ENCODE results near the gene FNBP1.

Gene FNBP1

DNA sequence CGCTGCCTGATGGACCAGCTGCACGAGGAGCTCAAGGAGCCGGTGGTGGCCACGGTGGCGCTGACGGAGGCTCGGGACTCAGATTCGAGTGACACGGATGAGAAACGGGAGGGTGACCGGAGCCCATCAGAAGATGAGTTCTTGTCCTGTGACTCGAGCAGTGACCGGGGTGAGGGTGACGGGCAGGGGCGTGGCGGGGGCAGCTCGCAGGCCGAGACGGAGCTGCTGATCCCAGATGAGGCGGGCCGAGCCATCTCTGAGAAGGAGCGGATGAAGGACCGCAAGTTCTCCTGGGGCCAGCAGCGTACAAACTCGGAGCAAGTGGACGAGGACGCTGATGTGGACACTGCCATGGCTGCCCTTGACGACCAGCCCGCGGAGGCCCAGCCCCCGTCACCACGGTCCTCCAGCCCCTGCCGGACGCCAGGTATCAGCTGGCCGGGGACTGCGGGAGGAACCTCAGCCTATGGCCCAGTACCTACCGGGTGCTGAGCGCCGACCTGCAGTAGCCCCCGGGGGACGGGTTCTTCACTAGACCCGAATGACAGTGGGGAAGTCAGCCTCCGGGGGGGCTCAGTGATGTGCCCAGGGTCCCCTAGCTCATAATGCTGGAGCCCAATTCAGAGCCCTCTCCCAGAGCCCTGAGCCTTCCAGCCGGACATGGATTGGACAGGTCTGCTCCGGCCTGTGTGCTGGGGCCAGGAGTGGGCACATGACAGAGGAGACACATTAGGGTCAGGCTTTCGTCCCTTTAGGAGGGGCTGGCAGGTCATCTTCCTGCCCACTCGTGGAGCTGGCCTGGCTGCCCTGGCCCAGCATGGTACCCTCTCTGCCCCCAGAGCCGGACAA, 174.7 kb downstream of the FNBP1 start:
- TF ChIP-seq, protein P1, sequence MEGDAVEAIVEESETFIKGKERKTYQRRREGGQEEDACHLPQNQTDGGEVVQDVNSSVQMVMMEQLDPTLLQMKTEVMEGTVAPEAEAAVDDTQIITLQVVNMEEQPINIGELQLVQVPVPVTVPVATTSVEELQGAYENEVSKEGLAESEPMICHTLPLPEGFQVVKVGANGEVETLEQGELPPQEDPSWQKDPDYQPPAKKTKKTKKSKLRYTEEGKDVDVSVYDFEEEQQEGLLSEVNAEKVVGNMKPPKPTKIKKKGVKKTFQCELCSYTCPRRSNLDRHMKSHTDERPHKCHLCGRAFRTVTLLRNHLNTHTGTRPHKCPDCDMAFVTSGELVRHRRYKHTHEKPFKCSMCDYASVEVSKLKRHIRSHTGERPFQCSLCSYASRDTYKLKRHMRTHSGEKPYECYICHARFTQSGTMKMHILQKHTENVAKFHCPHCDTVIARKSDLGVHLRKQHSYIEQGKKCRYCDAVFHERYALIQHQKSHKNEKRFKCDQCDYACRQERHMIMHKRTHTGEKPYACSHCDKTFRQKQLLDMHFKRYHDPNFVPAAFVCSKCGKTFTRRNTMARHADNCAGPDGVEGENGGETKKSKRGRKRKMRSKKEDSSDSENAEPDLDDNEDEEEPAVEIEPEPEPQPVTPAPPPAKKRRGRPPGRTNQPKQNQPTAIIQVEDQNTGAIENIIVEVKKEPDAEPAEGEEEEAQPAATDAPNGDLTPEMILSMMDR (IDR thresholded peaks at IDR 0.05; ENCODE audit: insufficient read depth, low read length), result no peak
- peak; percentile 27; the same call in 1 of the 2 replicates for TF ChIP-seq POLR2AphosphoS5 (IDR thresholded peaks at IDR 0.05; ENCODE audit: low read depth)
- H3K27ac ChIP-seq (replicated peaks), result peak overlapping the region; percentile 88; the same call in 1 of the 2 replicates
- no peaks in the 10 kb centered on the region for H3K27me3 ChIP-seq (ENCODE audit: insufficient read depth, poor library complexity, severe bottlenecking)
- no peak for DNase-seq (ENCODE audit: low read depth in 1 of 2, low spot score in 1 of 2)
- no peak overlapping the region for H3K4me3 ChIP-seq (replicated peaks; ENCODE audit: insufficient read depth, low read length)

DNA sequence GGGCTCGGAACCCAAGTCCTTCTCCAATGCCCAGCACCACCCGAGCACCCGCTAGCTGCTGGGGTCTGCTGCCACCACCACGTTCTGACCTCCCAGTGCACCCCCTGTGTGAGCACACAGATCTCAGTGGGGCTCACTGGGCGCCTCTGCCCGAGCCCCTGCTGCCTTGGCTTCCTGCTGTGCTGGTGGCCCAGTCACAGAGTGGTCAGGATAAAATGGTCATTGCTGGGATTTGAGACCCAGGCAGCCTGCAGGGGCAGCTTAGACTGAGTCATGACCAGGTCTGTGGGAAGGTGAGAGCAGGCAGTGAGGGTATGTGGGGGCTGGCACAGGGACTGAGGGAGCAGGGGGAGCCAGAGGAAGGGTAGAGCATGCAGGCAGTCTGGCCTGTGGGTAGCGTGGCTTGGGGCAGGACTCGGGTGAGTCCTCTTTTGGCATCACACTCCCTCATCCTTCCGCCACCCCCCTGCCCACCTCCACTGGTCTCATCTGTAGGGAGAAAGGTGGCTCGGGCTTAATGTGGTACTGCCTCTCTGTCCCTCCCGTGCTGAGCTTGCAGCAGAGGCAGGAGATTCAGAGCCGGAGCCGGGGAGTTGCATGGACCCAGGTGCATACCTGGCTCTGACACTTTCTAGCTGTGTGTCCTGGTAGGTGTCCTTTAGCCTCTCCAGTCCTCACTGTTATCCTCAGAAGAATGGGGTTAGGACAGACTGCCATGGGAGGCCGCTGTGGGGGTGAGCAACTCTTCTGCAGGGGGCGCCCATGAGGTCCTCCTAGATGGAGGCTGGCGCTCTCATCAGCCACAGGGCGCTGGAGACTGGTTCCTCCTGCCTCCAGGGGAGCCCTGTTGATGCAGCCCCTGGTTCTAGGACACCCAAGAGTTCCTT, 175.6 kb downstream of the FNBP1 start:
- TF ChIP-seq SPI1 (IDR thresholded peaks at IDR 0.05; ENCODE audit: borderline replicate concordance, low read depth) (no peak), GABPA (IDR thresholded peaks at IDR 0.05; ENCODE audit: low read depth) (no peak), POLR2AphosphoS5 (IDR thresholded peaks at IDR 0.05; ENCODE audit: low read depth) (no peak; the same call in 1 of the 2 replicates)
- TF ChIP-seq, protein P2, sequence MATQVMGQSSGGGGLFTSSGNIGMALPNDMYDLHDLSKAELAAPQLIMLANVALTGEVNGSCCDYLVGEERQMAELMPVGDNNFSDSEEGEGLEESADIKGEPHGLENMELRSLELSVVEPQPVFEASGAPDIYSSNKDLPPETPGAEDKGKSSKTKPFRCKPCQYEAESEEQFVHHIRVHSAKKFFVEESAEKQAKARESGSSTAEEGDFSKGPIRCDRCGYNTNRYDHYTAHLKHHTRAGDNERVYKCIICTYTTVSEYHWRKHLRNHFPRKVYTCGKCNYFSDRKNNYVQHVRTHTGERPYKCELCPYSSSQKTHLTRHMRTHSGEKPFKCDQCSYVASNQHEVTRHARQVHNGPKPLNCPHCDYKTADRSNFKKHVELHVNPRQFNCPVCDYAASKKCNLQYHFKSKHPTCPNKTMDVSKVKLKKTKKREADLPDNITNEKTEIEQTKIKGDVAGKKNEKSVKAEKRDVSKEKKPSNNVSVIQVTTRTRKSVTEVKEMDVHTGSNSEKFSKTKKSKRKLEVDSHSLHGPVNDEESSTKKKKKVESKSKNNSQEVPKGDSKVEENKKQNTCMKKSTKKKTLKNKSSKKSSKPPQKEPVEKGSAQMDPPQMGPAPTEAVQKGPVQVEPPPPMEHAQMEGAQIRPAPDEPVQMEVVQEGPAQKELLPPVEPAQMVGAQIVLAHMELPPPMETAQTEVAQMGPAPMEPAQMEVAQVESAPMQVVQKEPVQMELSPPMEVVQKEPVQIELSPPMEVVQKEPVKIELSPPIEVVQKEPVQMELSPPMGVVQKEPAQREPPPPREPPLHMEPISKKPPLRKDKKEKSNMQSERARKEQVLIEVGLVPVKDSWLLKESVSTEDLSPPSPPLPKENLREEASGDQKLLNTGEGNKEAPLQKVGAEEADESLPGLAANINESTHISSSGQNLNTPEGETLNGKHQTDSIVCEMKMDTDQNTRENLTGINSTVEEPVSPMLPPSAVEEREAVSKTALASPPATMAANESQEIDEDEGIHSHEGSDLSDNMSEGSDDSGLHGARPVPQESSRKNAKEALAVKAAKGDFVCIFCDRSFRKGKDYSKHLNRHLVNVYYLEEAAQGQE (IDR thresholded peaks at IDR 0.05; ENCODE audit: insufficient replicate concordance, low read depth), result no peak
- TF ChIP-seq, protein P1 (IDR thresholded peaks at IDR 0.05; ENCODE audit: insufficient read depth, low read length), result no peak
- H3K4me3 ChIP-seq (replicated peaks; ENCODE audit: insufficient read depth, low read length), result no peak overlapping the region
- DNase-seq (ENCODE audit: low read depth in 1 of 2, low spot score in 1 of 2), result no peak
- no peaks in the 10 kb centered on the region for H3K27me3 ChIP-seq (ENCODE audit: insufficient read depth, poor library complexity, severe bottlenecking)
- H3K27ac ChIP-seq (replicated peaks), result peak overlapping the region; percentile 88

DNA sequence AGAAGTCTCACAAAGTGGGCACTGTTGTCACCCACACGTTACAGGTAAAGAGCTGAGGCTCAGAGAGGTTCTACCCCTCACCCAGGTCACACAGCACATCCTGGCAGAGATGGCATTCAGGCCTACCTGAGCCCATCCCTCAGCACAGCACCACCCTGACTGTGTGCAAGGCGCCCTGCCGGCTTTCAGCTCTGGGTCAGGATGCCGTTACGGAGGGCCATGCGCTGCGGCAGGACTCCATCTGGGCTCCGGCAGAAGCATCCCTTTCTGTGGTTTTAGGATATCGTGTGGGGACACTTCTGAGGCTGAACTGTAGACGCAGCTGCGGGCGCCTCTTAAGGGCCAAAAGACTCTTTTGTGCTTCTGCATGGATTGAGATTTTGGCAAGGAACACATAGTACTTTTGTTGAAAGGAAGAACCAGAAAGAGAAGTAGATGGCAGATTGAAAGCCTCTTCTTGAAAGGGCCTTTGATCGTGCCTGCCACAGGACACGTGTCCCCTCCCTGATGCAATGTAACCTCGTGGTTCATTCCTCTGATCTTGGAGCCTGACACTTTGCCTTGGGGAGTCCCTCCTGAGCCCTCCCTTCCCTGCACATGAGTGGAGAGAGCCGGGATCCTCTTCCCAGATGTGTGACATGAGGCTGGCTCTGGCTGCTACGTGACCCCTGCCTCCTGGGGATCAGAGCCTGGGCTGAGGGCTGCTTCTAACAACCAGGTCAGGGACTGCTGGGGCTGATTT, 176.4 kb downstream of the FNBP1 start:
- Histone ChIP-seq H3K27me3 (ENCODE audit: insufficient read depth, poor library complexity, severe bottlenecking) (no peaks in the 10 kb centered on the region), H3K4me3 (replicated peaks; ENCODE audit: insufficient read depth, low read length) (no peak overlapping the region), H3K27ac (replicated peaks) (peak overlapping the region; percentile 88)
- TF ChIP-seq, protein P2 (IDR thresholded peaks at IDR 0.05; ENCODE audit: insufficient replicate concordance, low read depth), result no peak
- TF ChIP-seq POLR2AphosphoS5 (IDR thresholded peaks at IDR 0.05; ENCODE audit: low read depth), result peak; percentile 64
- peak; percentile 72 to 81 for DNase-seq (ENCODE audit: low read depth in 1 of 2, low spot score in 1 of 2)
